Prostate gland (tissue), 2 donors: ENCODE results near the gene GRK2. TPM values are rescaled to one million over a fixed set of nuclear protein-coding genes. Genes with fewer than 3 reads are reported as not detected.

Experiments used
- DNase-seq: peaks from one replicate; pipeline ENCODE4 v3.0.0-alpha.2; 2019; ENCODE audit warnings: low spot score
- H3K27ac ChIP-seq, 2 donors: fragments of 200-600 bp; sonication (generic); 2 replicates each; pipeline ENCODE4 v1.5.1; 2017 to 2019
- H3K27me3 ChIP-seq: fragments of 200-600 bp; sonication (generic); replicated peaks from 2 replicates; pipeline ENCODE4 v1.5.1; 2019; ENCODE audit not compliant: insufficient read depth
- H3K36me3 ChIP-seq, 2 donors: fragments of 200-600 bp; sonication (generic); 1 replicate in 1 of 2; 2 replicates in 1 of 2; pipeline versions ENCODE4 v1.5.1 to v1.8.1; 2017 to 2019
- H3K4me1 ChIP-seq: fragments of 200-600 bp; sonication (generic); replicated peaks from 2 replicates; pipeline ENCODE4 v1.5.1; 2019
- H3K4me3 ChIP-seq, 2 donors: fragments of 200-600 bp; sonication (generic); 2 replicates each; pipeline ENCODE4 v1.5.1; 2017 to 2019
- H3K9me3 ChIP-seq: fragments of 200-600 bp; sonication (generic); 2 replicates; pipeline ENCODE4 v1.5.1; 2017
- CTCF ChIP-seq, 4 experiments: fragments of 200-600 bp in 2 of 4; fragments of 450-650 bp in 2 of 4; sonication (generic) in 2 of 4; IDR thresholded peaks; 1 replicate in 3 of 4; 2 replicates in 1 of 4; pipeline ENCODE4 v1.5.1; 2016 to 2019; ENCODE audit warnings: antibody characterized with exemption in 4 of 4, mild to moderate bottlenecking in 2 of 4, moderate library complexity in 2 of 4
- POLR2A ChIP-seq: fragments of 450-650 bp; IDR thresholded peaks from one replicate; pipeline ENCODE4 v1.6.1; 2016; ENCODE audit warnings: antibody characterized with exemption, mild to moderate bottlenecking
- POLR2AphosphoS5 ChIP-seq: sonication (generic); formaldehyde crosslinking; IDR thresholded peaks from one replicate; pipeline ENCODE4 v1.6.1; 2017; ENCODE audit warnings: antibody characterized with exemption
- WGBS: methylation state at CpG from one replicate; pipeline ENCODE4 v1.1.5; 2018; 5-methylcytosine and 5-hydroxymethylcytosine counted together
- intact Hi-C: fragments of 100-400 bp; cut with DNase I; formaldehyde crosslinking; loops from one replicate; pipeline ENCODE4 v1.14.2; 2022
- total RNA-seq, 2 donors: library from RNA; depleted of rRNA; stranded (reverse); fragments of >200 nt; gene quantifications; one replicate each; pipeline ENCODE4 v1.1.0, GENCODE V29; 2016

GRK2 gene
- total RNA-seq, 2 donors from 2014 or later, result 102 to 111 TPM

- no peaks in the 10 kb centered on the region for H3K27me3 ChIP-seq
- 78% methylated on average over 11 of the region's 12 CpGs for WGBS
- no peak overlapping the region for H3K4me3 ChIP-seq
- TF ChIP-seq POLR2AphosphoS5, result no peak
- TF ChIP-seq CTCF (IDR thresholded peaks at IDR 0.05), result no peak
- no peak for TF ChIP-seq POLR2A
- no peak for DNase-seq
- H3K27ac ChIP-seq, result no peak overlapping the region
- H3K36me3 ChIP-seq, result peaks cover 4 to 27% of the 10 kb centered on the region in 2 donors
- H3K9me3 ChIP-seq, result no peaks in the 10 kb centered on the region
- intact Hi-C loops, result no loop called here
- H3K4me1 ChIP-seq, result peaks cover 13% of the 10 kb centered on the region
Measured at GRCh38 chr11:67307545-67308001, 41.3 kb downstream of the GRK2 start.

DNA sequence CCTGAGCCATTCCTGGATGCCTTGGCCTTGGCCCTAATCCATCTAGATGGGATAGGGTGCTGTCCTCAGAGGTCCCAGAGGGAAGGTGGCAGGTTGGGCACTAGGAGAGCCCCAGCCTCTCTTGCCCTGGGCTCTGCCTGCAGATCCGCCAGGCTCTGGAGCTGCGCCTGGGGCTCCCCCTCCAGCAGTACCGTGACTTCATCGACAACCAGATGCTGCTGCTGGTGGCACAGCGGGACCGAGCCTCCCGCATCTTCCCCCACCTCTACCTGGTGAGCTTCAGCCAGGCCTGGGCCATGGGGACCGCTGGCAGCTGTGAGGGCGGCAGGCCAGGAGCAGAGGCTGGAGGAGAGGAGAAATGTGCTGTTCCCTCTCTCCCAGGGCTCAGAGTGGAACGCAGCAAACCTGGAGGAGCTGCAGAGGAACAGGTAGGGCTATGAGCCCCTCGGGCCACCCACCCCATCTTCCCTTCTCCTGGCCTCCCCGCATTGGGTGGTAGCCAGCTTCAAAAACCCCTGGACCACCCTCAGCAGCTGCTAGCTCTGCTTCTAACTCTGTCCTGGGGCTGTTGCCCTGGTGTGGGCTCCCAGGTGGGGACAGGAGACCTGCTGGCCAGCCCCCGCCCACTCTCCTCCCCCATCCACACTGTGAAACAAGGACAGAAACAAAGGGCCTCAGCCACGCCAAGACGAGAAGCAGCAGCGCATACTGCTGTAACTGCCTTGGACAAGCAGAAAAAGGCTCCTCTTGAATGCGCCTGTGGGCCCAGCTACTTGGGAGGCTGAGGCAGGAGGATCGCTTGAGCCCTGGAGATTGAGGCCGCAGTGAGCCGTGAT is 42.0 kb downstream of the GRK2 start:
- H3K9me3 ChIP-seq, result no peaks in the 10 kb centered on the region
- no peak overlapping the region for H3K4me3 ChIP-seq
- H3K4me1 ChIP-seq, result peaks cover 9% of the 10 kb centered on the region
- no peaks in the 10 kb centered on the region for H3K27me3 ChIP-seq
- intact Hi-C loops, result no loop called here
- 89% methylated on average over 20 of the region's 20 CpGs for WGBS
- peaks cover 4 to 27% of the 10 kb centered on the region in 2 donors for H3K36me3 ChIP-seq
- H3K27ac ChIP-seq, result no peak overlapping the region
- no peak for DNase-seq
- no peak for TF ChIP-seq POLR2A
- no peak for TF ChIP-seq CTCF (IDR thresholded peaks at IDR 0.05)
- no peak for TF ChIP-seq POLR2AphosphoS5

- Histone ChIP-seq H3K4me3 (no peak overlapping the region), H3K36me3 (peaks cover 4 to 27% of the 10 kb centered on the region in 2 donors), H3K27ac (no peak overlapping the region), H3K9me3 (no peaks in the 10 kb centered on the region), H3K4me1 (peaks cover 9% of the 10 kb centered on the region), H3K27me3 (no peaks in the 10 kb centered on the region)
- no peak for DNase-seq
- TF ChIP-seq POLR2A (no peak), CTCF (IDR thresholded peaks at IDR 0.05) (no peak), POLR2AphosphoS5 (no peak)
- intact Hi-C loops, result no loop called here
- 94% methylated on average over 10 of the region's 11 CpGs for WGBS
Measured at GRCh38 chr11:67309166-67309565, 42.9 kb downstream of the GRK2 start.

- no peak for DNase-seq
- intact Hi-C loops, result no loop called here
- H3K27me3 ChIP-seq, result no peaks in the 10 kb centered on the region
- H3K9me3 ChIP-seq, result no peaks in the 10 kb centered on the region
- TF ChIP-seq CTCF (IDR thresholded peaks at IDR 0.05), result no peak
- TF ChIP-seq POLR2AphosphoS5, result no peak
- TF ChIP-seq POLR2A, result no peak
- peak overlapping the region in 1 of 2 donors; percentile 85 for H3K27ac ChIP-seq
- H3K4me1 ChIP-seq, result peaks cover 9% of the 10 kb centered on the region
- WGBS, result 85% methylated on average over 14 of the region's 14 CpGs
- H3K36me3 ChIP-seq, result peaks cover 4 to 27% of the 10 kb centered on the region in 2 donors
- no peak overlapping the region for H3K4me3 ChIP-seq
Measured at GRCh38 chr11:67309661-67310061, 43.4 kb downstream of the GRK2 start.
